Measurements from ENCODE around the gene TLCD4. TPM values are rescaled to one million over a fixed set of nuclear protein-coding genes. Genes with fewer than 3 reads are reported as not detected.
A peak's percentile ranks its signal among the peaks of the same experiment; 100 is the strongest.

The TLCD4 gene
- total RNA-seq, 1 experiment from 2014 or later = 12.1 TPM

DNA sequence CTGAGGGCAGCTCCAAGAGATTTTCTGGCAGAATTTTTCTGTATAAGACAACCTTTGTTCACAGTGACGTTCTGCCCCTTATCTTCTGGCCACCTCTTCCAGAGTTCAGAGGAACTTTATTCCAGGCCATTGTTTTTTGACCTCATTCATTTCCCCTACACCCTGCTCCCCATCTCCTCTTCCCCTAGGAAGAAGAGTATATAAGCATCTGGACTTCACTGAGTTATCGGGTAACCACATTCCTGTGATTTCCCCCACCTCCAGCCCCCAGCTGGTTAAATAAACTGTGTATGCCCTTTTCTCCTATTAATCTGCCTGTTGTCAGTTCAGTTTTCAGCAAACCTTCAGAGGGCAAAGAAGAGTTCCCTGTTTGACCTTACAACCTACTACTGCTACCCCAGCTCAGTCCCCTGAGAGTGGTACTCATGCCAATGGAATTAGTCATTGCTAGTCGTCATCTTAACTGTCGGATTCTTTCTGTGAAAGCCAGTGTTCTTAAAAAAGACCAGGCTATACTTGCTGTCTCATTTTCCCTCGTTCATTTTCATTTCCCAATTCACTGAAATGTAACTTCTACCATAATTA is 30.1 kb upstream of the TLCD4 start:
- intact Hi-C loops (cut with micrococcal nuclease) = no loop called here
- RAD21 ChIA-PET (ENCODE audit: low non-redundant PET in 1 of 2, low total read pairs in 2 of 2, uncharacterized antibody in 2 of 2, unreplicated experiment in 2 of 2) = no interaction called here
- no peaks in the 10 kb centered on the region for H3K9me2 ChIP-seq (ENCODE audit: insufficient read depth)
- POLR2A ChIA-PET = no interaction called here
- ATAC-seq (peak; percentile 74), DNase-seq (ENCODE audit: low read depth, low spot score) (no peak)
- 0 out of 4 replicates have a peak overlapping the region, but pooled peaks of 1 of the 2 experiments have one; percentile 4 for H3K4me3 ChIP-seq (replicated peaks in 1 of 2; ENCODE audit: low read depth in 1 of 2, low read length in 2 of 2)
- no peaks in the 10 kb centered on the region for H3K27me3 ChIP-seq (ENCODE audit: insufficient read depth, low read length)
- CTCF ChIA-PET = interaction anchor here (1.1 to 1.9 kb wide), 2 partner anchors 29 to 147 kb away, joined by 3 to 7 read pairs; partner anchors contain the start of gene RWDD3
- no peak overlapping the region for H3K9ac ChIP-seq (ENCODE audit: low read length)
- no peaks in the 10 kb centered on the region for H3K79me2 ChIP-seq (ENCODE audit: insufficient read depth, low read length)
- peak; percentile 63 for TF ChIP-seq FOSL1 (IDR thresholded peaks at IDR 0.05; ENCODE audit: low read depth)
- TF ChIP-seq JUND (IDR thresholded peaks at IDR 0.05) = peak; percentile 67
- no peak for TF ChIP-seq POLR2A (IDR thresholded peaks at IDR 0.05; ENCODE audit: borderline replicate concordance, extremely low read depth, insufficient read depth, insufficient read length)
- H3K9me3 ChIP-seq (ENCODE audit: control insufficient read depth in 1 of 2, insufficient read depth in 1 of 2, low read depth in 1 of 2, low read length in 2 of 2) = no peaks in the 10 kb centered on the region
- peak overlapping the region; percentile 56 for H3K4me2 ChIP-seq (ENCODE audit: low read length)
- no peaks in the 10 kb centered on the region for H3K36me3 ChIP-seq (ENCODE audit: control insufficient read depth in 1 of 2, insufficient read depth in 2 of 2, low read length in 2 of 2)
- peaks cover 8 to 16% of the 10 kb centered on the region in 2 experiments; a peak in 3 of 4 replicates for H3K4me1 ChIP-seq (ENCODE audit: control insufficient read depth in 1 of 2, insufficient read depth in 2 of 2, low read length in 2 of 2)
- peak overlapping the region; percentile 84 for H2AFZ ChIP-seq (ENCODE audit: low read depth, low read length, poor library complexity, severe bottlenecking)
- H3K27ac ChIP-seq (ENCODE audit: low read depth, low read length) = no peak overlapping the region
- no TSS peak for BruUV-seq (replicated peaks)
- no peaks in the 10 kb centered on the region for H4K20me1 ChIP-seq (ENCODE audit: insufficient read depth)

DNA sequence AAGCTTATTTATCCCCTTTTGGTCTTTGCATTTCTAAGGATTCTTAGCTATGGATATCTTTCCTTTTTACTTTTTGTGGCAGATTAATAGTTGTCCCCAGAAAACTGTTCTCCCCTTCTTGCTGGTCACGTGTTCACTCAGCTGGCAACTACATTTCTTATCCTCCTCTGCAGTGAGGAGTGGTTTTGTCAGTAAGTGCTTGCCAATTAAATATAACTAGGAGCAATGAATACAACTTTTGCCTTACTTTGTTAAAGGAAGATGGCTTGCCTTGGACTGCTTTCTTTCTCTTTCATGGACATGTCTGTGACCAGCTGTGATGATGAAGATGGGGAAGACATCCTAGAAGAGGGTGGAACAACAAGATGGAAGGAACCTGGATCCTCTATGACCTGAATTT is 28.9 kb upstream of the TLCD4 start:
- intact Hi-C loops (cut with micrococcal nuclease) = no loop called here
- no peaks in the 10 kb centered on the region for H3K79me2 ChIP-seq (ENCODE audit: insufficient read depth, low read length)
- BruUV-seq (replicated peaks) = no TSS peak
- H3K9ac ChIP-seq (ENCODE audit: low read length) = no peak overlapping the region
- TF ChIP-seq POLR2AphosphoS5 (IDR thresholded peaks at IDR 0.05; ENCODE audit: low read depth, low read length) = no peak
- TF ChIP-seq JUND (IDR thresholded peaks at IDR 0.05) = no peak
- TF ChIP-seq ELF1 (IDR thresholded peaks at IDR 0.05; ENCODE audit: borderline replicate concordance, low read depth) = no peak
- no peak for TF ChIP-seq SIN3A (IDR thresholded peaks at IDR 0.05; ENCODE audit: low read depth)
- no peak for TF ChIP-seq RAD21 (IDR thresholded peaks at IDR 0.05; ENCODE audit: low read depth)
- TF ChIP-seq YY1 (IDR thresholded peaks at IDR 0.05; ENCODE audit: extremely low read depth, insufficient replicate concordance, low read depth, low read length) = no peak
- no peak for TF ChIP-seq CBX3 (IDR thresholded peaks at IDR 0.05; ENCODE audit: low read depth)
- TF ChIP-seq, protein P1, sequence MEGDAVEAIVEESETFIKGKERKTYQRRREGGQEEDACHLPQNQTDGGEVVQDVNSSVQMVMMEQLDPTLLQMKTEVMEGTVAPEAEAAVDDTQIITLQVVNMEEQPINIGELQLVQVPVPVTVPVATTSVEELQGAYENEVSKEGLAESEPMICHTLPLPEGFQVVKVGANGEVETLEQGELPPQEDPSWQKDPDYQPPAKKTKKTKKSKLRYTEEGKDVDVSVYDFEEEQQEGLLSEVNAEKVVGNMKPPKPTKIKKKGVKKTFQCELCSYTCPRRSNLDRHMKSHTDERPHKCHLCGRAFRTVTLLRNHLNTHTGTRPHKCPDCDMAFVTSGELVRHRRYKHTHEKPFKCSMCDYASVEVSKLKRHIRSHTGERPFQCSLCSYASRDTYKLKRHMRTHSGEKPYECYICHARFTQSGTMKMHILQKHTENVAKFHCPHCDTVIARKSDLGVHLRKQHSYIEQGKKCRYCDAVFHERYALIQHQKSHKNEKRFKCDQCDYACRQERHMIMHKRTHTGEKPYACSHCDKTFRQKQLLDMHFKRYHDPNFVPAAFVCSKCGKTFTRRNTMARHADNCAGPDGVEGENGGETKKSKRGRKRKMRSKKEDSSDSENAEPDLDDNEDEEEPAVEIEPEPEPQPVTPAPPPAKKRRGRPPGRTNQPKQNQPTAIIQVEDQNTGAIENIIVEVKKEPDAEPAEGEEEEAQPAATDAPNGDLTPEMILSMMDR (IDR thresholded peaks at IDR 0.05 in 2 of 3, conservative IDR thresholded peaks at IDR 0.05 in 1 of 3; ENCODE audit: borderline replicate concordance in 1 of 3, insufficient read depth in 1 of 3, low read depth in 2 of 3, low read length in 2 of 3) = no peak
- TF ChIP-seq SP1 (IDR thresholded peaks at IDR 0.05; ENCODE audit: low read depth) = no peak
- no peak for TF ChIP-seq SRF (IDR thresholded peaks at IDR 0.05; ENCODE audit: low read depth)
- TF ChIP-seq FOSL1 (IDR thresholded peaks at IDR 0.05; ENCODE audit: low read depth) = no peak
- TF ChIP-seq, protein P2, sequence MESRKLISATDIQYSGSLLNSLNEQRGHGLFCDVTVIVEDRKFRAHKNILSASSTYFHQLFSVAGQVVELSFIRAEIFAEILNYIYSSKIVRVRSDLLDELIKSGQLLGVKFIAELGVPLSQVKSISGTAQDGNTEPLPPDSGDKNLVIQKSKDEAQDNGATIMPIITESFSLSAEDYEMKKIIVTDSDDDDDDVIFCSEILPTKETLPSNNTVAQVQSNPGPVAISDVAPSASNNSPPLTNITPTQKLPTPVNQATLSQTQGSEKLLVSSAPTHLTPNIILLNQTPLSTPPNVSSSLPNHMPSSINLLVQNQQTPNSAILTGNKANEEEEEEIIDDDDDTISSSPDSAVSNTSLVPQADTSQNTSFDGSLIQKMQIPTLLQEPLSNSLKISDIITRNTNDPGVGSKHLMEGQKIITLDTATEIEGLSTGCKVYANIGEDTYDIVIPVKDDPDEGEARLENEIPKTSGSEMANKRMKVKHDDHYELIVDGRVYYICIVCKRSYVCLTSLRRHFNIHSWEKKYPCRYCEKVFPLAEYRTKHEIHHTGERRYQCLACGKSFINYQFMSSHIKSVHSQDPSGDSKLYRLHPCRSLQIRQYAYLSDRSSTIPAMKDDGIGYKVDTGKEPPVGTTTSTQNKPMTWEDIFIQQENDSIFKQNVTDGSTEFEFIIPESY (IDR thresholded peaks at IDR 0.05; ENCODE audit: extremely low read depth, insufficient replicate concordance, low read length) = no peak
- TF ChIP-seq, protein P3, sequence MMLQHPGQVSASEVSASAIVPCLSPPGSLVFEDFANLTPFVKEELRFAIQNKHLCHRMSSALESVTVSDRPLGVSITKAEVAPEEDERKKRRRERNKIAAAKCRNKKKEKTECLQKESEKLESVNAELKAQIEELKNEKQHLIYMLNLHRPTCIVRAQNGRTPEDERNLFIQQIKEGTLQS (IDR thresholded peaks at IDR 0.05) = no peak
- TF ChIP-seq CEBPB (IDR thresholded peaks at IDR 0.05; ENCODE audit: low read depth) = no peak
- no peak for TF ChIP-seq EGR1 (IDR thresholded peaks at IDR 0.05; ENCODE audit: low read depth)
- no peak for TF ChIP-seq ZFX (IDR thresholded peaks at IDR 0.05)
- H2AFZ ChIP-seq (ENCODE audit: low read depth, low read length, poor library complexity, severe bottlenecking) = peak overlapping the region; percentile 63
- H3K4me3 ChIP-seq (replicated peaks in 1 of 2; ENCODE audit: low read depth in 1 of 2, low read length in 2 of 2) = no peak overlapping the region
- ChIA-PET CTCF (interaction anchor here (1.0 to 1.9 kb wide), 2 partner anchors 15 to 146 kb away, joined by 3 to 7 read pairs; partner anchors contain the start of genes ALG14 and RWDD3), POLR2A (interaction anchor here (0.6 kb wide), 1 partner anchor 137 kb away, joined by 3 read pairs; no protein-coding TSS in a partner anchor), RAD21 (ENCODE audit: low non-redundant PET in 1 of 2, low total read pairs in 2 of 2, uncharacterized antibody in 2 of 2, unreplicated experiment in 2 of 2) (no interaction called here)
- no peak overlapping the region for H3K4me2 ChIP-seq (ENCODE audit: low read length)
- no peaks in the 10 kb centered on the region for H3K9me3 ChIP-seq (ENCODE audit: control insufficient read depth in 1 of 2, insufficient read depth in 1 of 2, low read depth in 1 of 2, low read length in 2 of 2)
- no peaks in the 10 kb centered on the region for H3K27me3 ChIP-seq (ENCODE audit: insufficient read depth, low read length)
- H3K27ac ChIP-seq (ENCODE audit: low read depth, low read length) = no peak overlapping the region
- H4K20me1 ChIP-seq (ENCODE audit: insufficient read depth) = no peaks in the 10 kb centered on the region
- DNase-seq (ENCODE audit: low read depth, low spot score) (no peak), ATAC-seq (no peak)
- H3K36me3 ChIP-seq (ENCODE audit: control insufficient read depth in 1 of 2, insufficient read depth in 2 of 2, low read length in 2 of 2) = no peaks in the 10 kb centered on the region
- H3K9me2 ChIP-seq (ENCODE audit: insufficient read depth) = no peaks in the 10 kb centered on the region
- H3K4me1 ChIP-seq (ENCODE audit: control insufficient read depth in 1 of 2, insufficient read depth in 2 of 2, low read length in 2 of 2) = peaks cover 8 to 16% of the 10 kb centered on the region in 2 experiments; a peak in 3 of 4 replicates
